Inferior parietal cortex (tissue), 1 donor: ENCODE data around the gene KLK6.
"Not testable (repeated sequence)": the region's sequence is repeated elsewhere in the genome, so short reads cannot be mapped to it uniquely, and the experiment has no call there.

Experiments
- DNase-seq: peaks from one replicate; pipeline ENCODE4 v3.0.0-alpha.2; 2016; ENCODE audit errors: extremely low spot score

The KLK6 gene

DNA sequence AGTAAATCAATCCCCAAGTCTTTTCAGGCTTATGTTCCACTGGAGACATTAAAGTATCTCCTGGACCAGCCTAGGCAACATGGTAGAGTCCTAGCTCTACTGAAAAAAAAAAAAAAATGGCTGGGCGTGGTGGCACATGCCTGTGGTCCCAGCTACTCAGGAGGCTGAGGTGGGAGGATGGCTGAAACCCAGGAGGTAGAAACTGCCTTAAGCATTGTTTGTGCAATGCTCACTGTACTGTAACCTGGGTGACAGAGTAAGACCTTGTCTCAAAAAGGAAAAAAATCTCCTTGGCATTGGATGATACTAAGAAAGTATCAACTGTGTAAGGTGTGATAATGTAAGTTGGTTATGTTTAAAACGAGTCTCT is 23.3 kb upstream of the KLK6 start:
- no peak for DNase-seq

DNA sequence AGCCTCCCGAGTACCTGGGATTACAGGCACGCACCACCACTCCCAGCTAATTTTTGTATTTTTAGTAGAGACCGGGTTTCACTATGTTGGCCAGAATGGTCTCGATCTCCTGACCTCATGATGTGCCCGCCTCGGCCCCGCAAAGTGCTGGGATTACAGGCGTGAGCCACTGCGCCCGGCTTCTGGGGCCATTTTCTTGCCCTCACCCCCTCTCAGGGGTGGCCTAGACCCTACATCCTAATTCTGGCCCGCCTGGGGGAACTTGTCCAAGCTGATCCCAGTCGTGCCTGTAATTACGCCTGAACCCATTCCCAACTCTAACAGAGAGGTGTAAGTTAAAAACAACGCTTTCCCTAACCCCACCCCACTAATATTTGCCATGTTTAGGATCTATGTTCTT is 15.0 kb upstream of the KLK6 start:
- not testable (repeated sequence) for DNase-seq

DNA sequence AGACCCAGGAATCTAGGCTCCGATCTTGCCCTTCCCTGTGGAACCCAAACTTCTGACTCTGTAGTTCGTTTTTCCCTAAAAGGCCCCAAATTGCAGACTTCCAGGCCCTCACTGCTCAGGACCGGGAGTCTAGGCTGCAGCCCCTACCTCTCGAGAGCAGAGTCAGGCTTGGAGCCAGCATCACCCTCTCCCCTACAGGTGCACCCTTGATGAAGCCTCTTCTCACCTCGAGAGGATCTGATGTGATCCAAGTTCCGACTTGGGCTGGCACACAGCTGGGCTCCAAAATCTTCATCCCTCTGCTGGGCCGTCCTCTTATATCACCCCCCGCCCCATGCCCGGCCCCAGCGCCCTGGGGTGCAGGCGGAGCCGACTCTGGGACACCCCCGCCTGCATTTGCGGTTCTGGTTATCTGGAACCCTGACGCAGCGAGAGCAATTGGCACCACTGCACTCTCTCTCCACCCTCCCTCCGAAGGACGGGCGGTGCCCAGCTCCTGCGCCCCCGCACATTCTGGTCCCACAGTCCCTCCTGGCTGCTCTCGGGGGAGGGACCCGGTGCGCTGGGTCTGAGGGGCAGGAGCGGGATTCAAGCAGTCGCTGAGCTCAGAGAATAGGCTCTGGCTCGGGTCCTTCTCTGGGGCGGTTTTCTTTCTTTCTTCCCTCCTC is 14.4 kb upstream of the KLK6 start, which contains the start of gene KLK7:
TSS of gene KLK7 (minus strand) at position 293 of the 668 bp plus-strand sequence. CDS start 1,518 bp downstream, outside the sequence.
- no peak for DNase-seq

DNA sequence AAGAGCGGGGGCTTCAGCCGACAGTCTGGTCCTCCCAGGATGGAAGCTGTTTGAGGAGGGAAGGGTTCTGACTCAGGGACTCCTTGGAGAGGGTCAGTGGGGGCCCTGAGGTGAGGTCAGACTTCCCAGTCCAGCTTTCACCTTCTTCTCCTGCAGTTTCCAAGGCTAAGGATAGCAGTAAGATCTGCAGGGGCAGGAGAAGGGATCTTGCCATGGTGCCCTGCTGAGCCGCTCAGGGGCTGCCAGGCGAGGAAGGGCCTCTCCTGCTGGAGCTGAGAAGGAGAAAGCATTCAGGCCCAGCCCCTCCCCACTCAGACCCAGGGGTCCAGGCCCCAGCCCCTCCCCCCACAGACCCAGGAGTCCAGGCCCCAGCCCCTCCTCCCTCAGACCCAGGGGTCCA is 12.8 kb upstream of the KLK6 start:
- DNase-seq, result no peak

DNA sequence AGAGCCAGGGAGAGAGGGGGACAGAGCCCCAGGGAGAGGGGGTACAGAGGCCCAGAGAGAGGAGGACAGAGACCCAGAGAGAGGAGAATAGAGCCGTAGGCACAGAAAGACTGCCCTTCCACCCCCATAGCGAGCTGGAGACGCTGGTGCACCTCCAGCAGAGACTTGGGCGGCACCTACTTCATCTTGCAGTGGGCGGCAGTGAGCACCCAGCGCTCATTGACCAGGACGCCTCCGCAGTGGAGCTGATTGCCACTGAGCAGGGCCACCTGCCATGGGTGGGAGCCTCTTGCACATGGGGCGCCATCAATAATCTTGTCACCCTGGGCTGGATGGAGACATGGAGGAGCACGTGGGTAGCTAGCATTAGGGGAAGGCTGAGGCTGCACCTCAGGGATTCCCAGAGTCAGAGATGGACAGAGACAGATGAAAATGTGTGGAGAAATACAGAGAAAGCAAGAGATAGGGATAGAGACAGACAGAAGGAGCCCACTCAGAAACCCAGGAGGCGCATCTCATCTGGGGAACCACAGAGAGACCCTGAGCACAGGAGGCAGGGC is 12.3 kb upstream of the KLK6 start:
- DNase-seq, result no peak

DNA sequence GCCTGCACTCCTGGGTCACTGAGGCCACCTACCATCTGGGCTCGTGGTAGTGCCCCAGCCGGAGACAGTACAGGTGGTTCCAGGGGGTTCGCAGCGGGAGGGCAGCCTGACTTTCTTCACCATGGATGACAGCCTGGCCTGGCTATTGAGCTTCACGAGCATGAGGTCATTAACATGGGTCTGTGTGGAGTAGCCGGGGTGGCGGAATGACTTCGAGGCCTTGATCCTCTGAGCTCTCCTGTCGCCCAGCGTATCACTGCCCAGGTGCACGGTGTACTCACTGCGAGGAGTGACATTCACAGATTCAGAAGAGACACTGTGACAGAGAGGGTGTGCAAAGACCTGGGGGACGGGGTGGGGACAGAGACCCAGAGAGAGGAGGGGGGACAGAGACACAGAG is 10.8 kb upstream of the KLK6 start:
- no peak for DNase-seq

DNA sequence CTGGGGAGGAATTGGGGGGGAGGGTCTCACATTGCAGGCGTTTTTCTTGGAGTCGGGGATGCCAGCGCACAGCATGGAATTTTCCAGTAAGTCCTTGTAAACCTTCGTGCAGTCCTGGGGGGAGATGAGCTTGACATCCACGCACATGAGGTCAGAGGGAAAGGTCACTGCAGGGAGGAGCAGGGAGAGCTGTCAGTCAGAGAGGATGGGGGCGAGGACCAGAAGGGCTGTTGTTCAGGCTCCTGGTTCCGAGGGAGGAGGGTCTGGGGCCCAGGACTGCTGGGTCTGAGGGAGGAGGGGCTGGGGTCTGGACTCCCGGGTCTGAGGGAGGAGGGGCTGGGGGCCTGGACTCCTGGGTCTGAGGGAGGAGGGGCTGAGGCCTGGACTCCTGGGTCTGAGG is 10.4 kb upstream of the KLK6 start:
- no peak for DNase-seq

DNA sequence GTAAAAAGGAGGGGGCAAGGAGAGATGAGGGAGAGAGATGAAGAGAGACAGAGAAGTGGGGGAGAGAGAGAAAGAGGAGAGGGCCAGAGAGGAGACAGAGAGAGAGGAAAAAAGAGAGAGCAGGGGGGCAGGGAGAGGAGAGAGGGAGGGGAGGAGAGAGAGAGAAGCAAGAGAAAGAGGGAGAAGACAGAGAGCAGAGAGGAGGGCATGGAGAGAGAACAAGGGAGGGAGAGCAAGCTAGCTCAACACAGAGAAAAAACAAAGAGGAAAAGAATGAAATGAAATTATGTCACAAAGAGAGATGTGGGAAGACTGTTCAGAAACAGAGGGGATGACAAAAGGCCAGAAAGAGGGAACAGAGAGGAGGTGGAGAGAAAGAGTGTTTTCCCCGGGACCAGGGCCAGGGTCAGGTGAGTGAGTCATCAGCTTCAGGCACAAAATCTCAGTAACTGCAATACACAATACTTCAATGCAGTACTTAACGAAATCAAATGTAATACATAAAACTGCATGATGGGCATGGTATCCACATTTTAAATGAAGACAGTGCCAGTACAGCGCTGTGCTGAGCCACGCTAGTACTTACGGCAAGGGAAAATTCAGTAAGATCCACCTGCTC is 9.5 kb upstream of the KLK6 start:
- DNase-seq, result no peak

DNA sequence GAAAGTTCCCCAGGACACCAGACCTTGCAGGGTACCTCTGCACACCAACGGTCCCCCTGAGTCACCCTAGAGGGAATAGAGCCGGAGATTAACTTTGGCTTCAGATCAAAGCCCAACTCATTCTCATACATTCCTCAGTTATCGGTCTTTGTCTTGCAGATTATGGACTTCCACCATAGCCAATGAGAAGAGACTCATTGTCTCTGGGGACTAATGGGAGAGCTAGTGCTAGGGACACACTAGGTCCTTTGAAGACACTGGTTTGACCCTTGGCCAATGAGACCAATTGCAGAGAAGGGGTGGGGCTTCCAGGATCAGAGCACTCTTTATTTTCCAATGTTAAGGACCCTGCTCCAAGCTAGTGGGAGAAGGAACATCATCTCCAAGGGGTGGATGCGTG is 8.2 kb upstream of the KLK6 start:
- DNase-seq, result no peak

DNA sequence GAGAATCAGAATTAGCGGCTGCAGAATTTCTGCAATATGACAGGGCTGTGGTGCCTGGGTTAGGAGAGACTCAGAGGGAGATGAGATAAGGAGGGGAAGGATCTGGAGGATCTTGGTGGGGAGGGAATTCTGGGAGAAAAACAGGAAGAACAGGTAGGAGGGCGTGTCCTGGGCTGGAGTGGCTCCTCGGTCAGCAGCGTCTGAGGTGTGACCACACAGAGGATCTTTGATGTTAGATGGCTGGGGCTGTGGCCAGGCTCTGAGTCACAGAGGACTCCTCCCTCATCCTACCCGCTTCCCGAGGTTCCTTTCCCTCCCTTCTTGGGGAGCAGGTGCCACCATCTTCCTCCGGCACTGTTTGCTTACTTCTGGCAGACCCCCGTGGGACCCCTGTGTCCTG is 6.4 kb upstream of the KLK6 start:
- DNase-seq, result no peak

DNA sequence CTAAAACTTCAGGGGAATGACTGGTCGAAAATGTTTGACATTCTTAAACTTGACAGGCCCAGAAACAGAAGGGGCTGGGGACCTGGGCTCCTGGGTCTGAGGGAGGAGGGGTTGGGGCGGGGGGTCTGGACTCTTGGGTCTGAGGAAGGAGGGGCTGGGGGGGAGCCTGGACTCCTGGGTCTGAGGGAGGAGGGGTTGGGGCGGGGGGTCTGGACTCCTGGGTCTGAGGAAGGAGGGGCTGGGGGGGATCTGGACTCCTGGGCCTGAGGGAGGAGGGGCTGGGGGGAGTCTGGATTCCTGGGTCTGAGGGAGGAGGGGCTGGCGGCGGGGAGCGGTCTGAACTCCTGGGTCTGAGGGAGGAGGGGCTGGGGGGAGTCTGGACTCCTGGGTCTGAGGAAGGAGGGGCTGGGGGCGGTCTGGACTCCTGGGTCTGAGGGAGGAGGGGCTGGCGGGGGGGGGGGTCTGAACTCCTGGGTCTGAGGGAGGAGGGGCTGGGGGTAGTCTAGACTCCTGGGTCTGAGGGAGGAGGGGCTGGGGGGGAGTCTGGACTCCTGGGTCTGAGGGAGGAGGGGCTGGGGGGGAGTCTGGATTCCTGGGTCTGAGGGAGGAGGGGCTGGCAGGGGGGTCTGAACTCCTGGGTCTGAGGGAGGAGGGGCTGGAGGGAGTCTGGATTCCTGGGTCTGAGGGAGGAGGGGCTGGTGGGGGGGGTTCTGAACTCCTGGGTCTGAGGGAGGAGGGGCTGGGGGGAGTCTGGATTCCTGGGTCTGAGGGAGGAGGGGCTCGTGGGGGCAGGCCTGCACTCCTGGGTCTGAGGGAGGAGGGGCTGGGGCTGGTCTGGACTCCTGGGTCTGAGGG is 5.5 kb upstream of the KLK6 start:
- no peak for DNase-seq

DNA sequence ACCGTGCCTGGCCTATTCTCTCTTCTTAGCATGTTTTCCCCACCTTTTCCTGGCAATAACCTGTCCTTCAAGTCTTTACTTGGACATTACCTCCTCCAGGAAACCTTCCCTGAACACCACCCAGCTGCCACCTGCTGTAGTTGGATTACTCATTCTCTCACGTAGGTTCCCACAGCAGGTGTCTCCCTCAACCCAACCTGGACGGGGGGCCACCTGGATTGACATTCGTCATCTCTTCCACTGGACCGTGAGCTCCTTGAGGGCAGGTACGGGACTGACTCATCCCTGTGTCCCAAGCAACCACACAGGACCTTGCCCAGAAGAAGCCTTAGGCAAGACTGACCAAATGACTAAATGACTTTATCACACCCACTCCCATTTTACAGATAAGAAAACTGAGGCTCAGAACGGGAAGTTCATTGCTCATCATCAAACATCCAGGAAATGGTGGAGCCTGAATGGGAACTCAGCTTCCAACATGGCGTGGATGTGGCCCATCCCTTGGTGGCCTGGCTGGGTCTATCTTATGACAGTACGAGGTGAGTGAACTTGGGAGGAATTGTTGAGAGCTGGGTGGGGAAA is 3.5 kb upstream of the KLK6 start:
- no peak for DNase-seq

DNA sequence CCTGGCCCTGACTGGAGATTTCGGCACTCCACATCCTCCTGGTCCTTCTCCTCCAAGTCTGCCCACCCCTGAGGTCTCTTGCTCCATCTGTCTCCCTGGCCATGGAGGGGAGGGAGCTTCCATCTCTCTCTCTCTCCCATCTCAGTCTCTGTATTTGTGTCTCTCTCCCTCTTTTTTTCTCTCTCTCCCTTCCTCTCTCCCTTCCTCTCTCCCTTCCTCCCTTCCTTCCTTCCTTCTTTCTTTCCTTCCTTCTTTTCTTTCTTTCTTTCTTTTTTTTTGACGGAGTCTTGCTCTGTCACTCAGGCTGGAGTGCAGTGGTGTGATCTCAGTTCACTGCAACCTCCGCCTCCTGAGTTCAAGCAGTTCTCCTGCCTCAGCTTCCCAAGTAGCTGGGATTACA is 419 bp upstream of the KLK6 start:
- not testable (repeated sequence) for DNase-seq

DNA sequence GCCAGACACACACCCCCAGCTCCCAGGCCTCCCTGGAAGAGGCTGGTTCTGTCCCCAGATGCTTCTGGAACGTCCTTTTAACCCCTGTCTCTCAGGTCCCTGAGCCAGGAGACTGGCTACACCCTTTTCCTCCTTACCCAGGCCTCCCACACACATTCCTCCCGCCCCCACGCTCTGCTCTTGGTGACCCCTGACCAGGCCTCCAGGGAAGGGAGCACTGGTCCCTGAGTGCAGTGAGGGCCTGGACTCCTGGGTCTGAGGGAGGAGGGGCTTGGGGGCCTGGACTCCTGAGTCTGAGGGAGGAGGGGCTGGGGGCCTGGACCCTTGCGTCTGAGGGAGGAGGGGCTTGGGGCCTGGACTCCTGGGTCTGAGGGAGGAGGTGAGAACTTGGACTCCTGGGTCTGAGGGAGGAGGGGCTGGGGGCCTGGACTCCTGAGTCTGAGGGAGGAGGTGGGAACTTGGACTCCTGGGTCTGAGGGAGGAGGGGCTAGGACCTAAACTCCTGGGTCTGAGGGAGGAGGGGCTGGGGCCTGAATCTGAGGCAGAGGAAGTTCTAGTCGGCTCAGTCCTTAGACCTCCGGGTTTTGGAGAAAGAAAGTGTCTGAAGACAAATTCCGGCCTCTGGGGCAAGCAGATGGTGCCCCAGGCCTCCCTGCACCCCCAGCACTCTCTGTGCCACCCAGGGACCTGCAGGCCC is 527 bp downstream of the KLK6 start:
- no peak for DNase-seq

DNA sequence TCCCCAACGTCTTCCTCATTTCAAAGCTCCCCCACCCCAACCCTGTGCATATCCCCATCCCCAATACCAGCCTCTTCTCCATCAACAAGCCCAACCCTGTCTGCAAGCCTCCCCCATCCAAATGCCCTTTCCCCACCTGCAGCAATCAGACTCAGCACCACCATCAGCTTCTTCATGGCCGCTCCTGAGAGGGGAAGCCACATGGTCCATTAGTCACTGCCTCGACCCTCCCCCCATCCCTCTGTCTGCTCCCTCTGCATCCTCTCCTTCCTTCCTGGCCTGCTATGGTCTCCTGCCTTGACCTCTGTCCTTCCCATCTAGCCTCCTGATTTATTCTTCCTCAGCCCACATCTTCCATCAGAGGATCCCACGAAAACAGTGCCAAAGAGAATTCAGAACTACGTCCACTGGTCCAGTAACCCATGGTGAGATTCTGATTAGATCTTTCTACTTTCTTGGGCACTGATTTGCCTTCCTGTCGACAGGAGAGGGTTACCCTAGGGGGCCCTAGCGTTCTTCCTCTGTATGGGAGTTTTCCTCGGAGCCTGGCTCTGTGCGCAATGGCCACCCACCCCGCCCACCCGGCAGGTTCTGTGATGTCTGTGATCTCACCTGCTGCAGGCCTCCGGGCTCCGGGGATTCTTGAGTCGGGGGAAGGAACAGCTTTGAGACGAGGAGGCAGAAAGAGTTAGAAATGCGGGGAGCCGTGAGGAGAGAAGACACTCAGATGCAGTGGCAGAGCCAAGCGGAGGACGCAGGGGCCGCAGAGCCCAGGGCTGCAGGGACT is 1.3 kb downstream of the KLK6 start:
- DNase-seq, result peak; percentile 9

DNA sequence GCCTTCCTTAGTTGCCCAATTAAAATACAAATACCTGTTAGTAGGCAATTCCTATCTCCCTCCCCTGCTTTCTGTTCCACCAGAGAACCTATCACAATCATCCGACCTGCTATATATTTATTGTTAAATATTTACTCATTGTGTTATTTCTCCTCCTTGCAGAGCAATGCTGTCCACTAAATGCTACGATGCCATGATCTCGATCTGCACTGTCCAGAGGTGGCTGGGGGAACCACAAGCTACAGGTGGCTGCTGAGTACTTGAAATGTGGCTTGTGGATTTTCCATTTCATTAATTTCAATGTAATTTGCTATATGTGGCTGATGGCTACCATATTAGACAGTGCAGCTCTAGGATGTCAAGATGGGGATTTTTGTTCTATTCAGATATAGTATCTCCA is 5.1 kb downstream of the KLK6 start:
- DNase-seq, result no peak

DNA sequence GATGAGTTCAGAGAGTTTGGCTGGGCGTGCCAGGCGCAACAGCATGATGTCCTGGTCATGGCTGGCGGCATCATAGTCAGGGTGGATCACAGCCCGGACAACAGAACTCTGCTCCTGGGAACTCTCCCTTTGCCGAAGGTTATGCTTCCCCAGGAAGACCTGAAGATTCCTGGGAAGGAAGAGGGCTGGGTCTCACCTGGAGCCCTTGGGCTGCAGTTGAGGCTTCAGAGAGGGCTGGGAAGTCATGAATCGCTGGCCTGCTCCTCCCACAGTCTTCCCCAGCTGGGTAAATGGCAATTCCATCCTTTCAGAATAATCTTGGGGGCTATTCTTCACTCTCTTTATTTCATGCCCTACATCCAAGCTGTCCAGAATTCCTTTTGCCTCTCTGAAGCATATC is 6.0 kb downstream of the KLK6 start:
- DNase-seq, result no peak

DNA sequence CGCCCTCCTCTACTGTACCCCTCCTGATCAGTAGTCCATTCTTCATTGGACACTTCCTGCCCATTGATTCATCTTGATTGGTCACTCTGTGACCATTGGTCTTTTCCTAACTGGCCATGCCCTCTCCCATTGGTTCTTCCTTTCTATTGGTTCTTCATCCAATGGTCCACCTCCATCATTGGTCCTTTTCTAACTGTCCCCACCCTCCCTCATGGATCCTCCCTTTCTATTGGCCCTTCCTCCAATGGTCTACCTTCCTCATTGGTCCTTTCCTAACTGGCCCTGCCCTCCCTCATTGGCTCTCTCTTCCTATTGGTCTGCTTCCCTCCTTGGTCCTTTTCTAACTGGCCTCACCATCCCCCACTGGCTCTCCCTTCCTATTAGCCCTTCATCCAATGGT is 7.1 kb downstream of the KLK6 start:
- no peak for DNase-seq

DNA sequence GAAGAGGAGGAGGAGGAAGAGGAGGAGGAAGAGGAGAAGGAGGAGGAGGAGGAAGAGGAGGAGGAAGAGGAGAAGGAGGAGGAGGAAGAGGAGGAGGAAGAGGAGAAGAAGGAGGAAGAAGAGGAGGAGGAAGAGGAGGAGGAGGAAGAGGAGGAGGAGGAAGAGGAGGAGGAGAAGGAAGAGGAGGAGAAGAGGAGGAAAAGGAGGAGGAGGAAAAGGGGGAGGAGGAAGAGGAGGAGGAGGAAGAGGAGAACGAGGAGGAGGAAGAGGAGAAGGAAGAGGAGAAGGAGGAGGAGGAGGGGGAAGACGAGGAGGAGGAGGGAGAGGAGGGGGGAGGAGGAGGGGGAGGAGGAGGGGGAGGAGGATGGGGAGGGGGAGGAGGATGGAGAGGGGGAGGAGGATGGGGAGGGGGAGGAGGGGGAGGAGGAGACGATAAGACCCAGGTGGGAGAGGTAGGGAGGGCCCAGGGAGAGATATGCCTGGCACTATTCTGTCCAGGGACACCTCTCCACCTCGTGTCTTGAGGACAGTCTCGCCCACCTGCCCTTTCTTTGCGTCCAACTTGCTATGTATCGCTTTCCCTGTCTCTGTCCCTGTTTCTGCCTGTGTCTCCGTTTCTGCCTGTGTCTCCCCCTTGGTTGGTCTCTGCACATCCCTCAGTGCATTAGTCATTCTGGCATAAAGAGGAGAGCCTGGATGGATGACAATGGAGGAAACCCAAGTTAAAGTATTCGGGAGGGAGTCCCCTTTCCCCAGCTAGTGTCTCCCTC is 9.5 kb downstream of the KLK6 start:
- no peak for DNase-seq

DNA sequence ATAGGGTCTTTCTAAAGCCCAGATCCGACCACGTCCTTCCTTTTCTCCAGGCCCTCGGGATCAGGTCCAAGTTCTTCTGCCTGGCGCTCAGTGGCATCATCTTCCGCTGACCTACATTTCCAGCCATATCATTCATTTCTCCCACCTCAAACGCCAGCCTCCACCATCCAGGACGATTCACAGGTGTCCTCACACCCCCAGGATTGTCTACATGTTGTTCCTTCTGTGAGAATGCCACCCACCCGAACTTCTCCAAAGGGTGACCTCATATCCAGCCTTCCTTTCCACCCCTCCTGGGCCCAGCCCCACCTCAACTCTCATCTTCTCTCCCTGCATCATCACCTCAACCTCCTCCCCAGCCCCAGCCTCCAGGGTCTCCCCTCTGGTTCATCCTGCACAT is 11.8 kb downstream of the KLK6 start:
- DNase-seq, result no peak
